Breast epithelium (tissue), 3 donors: Measurements from ENCODE around the gene PCDHGA1.

ENCODE experiments used
- CTCF ChIP-seq, 3 donors: fragments of 450-650 bp; IDR thresholded peaks; one replicate each; pipeline ENCODE4 v1.5.1; 2016 to 2017; ENCODE audit warnings: antibody characterized with exemption in 3 of 3, mild to moderate bottlenecking in 3 of 3, moderate library complexity in 3 of 3
- POLR2A ChIP-seq: fragments of 450-650 bp; IDR thresholded peaks from one replicate; pipeline ENCODE4 v1.6.1; 2016; ENCODE audit warnings: antibody characterized with exemption, mild to moderate bottlenecking, moderate library complexity
- POLR2AphosphoS5 ChIP-seq, 3 donors: sonication (generic); formaldehyde crosslinking; IDR thresholded peaks; one replicate each; pipeline ENCODE4 v1.6.1; 2017; ENCODE audit warnings: antibody characterized with exemption in 3 of 3

- TF ChIP-seq CTCF (IDR thresholded peaks at IDR 0.05), result no peak
- TF ChIP-seq POLR2A, result no peak
- no peak for TF ChIP-seq POLR2AphosphoS5 (IDR thresholded peaks at IDR 0.05)
Measured at GRCh38 chr5:141360685-141361084, 30.4 kb downstream of the PCDHGA1 start.
